Activated CD4-positive, alpha-beta T cell treated with anti-CD3 and anti-CD28 coated beads, Interleukin-2, amount 50 U/mL, for 1 hour (primary cell): Measurements from ENCODE around the gene OXCT2.

ENCODE experiments used
- DNase-seq: peaks from one replicate; pipeline ENCODE4 v3.0.0-alpha.2; 2020

The OXCT2 gene

DNA sequence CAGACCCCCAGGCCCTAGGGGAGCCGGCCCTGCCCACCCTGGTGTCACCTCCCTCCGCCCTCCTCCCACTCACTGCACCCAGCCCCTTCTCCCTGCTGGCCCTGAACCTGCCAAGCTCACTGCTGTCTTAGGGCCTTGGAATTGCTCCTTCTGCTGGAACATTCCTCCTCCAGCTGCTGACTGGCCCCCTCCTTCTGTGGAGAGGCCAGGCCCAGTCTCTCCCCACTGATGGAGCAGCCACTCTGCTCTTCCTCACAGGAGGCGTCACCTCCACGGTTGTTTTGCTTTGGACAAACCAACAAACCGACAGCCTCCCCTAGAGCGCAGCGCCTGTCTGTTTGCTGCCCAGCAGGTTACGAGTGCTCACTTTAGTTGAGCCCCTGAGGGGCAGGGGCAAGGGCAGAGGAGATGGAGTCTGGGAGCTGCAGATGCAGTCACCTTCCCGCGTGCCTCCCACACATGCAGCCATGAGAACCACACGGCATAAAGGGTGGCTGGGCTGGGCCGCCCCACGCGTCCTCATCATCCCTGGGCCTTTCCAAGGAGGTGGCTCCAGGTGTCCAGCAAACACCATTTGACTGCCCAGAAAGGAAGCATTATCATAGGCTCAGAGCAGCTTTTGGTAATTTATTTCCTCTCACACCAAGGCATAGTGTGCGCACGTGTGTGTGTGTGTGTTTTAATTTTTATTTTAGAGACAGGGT lies 9.4 kb downstream of the OXCT2 start:
- DNase-seq = no peak

DNA sequence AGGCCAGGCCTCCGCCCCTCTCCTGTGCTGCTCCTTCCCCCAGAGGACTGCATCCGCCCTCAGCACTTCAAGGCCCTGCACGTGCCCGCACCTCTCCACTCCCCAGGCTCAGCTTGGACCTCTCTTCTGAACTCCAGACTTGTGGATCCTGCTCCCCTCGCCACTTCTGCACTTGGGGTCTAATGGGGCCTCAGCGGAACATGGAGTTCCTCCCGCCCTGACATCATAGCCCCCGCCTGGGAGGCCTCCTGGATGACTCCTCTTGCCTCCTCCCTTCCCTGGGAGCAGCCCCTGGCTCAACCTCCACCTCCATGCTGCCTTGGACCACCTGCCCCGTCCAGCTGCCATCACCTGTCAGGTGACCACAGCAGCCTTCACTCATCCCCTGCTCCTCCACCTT lies 10.1 kb downstream of the OXCT2 start:
- DNase-seq = no peak

DNA sequence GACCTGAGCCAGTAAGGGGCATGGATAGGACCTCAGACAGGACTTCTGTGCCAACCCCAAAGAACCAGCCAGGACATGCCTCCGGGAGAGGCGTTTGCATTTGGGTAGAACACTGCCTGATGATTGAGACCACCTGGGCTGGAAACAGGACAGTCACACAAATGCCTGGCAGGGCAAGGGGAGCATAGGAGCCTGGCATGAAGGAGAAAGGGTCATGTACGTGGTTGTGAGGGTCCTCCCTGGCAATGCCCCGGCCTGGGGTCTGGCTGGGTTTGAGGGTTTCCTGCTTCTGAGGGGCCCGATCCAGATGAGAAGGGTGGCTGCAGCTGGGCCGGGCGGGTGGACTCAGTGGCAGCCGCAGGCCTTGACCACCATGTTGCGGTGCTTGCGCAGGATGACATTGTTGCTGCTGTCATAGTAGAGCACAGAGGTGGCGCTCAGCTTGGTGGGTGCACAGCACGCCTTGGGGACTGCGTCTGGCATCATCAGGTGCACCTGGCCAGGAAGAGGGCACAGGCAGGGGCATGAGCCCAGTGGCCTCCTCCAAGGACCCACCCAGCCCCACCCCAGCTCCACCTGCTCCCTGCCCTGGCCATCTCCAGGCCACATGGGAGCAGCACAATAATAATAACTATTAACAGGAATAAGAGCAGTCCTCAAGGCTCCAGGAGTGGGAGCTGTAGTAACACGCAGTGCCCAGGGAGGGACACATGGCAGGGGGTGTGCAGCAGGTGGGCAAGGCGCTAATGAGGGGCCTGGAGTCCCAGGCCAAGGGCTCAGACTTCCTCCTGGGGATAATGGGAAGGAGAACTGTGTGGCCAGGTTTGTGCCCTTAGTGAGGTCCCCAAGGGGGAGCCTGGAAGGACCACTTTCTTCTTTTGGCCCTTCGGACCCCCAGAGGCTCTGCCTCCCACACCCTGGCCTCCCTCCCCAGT lies 10.8 kb downstream of the OXCT2 start:
- no peak for DNase-seq

DNA sequence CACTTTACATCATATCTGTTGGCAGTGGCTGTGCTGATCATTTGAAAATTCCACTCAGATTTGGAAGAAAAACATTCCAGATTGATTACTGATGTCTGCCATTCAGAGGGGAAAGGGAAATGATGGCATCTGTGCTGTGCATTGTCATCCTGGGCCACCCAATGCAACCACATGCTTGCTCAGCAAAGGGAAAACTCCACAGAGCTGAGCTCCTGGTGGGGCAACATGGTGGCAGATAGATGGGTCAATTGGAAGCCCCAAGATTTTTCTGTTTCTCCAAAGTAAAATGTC lies 11.8 kb downstream of the OXCT2 start:
- no peak for DNase-seq

DNA sequence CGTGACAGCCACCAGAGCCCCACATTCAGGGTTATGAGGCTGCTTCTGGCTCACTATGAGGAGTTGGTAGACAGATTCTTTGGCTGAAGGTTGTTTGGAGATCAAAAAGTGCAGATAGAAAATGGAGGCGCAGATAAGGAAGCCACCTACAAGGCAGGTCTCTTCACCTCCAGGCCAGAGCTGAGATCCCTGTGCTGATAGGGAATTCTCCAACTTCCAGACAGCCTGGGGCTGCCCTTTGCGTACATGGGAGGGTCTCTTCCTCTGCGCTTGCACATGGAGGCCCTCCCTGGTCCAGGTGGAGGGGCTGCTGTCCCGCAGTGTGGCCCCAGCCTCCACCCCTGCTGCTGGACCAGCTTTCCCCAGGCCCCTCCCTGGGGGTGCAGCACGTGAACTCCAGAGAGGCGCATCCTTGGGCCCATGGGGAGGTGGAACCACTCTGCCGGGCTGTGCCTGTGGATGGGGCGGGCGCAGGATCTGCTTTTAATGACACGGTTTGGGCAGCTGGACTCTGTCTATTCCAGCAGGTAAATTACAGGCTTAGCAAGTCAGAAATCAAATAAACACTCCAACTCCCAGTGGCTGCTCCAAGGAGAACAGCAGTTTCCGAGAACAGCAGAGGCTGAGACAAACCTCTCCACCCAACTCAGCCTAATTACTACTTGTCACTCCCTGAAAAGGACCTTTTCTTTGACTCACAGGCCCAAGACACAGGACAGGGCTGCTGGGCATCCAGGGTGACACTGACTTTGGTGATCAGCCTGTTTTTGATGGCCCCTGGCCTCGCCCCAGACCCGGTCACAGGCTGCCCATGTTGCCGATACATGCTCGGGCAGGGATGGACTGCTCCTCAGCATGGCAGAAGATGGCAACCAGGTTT lies 12.4 kb downstream of the OXCT2 start:
- DNase-seq = no peak

DNA sequence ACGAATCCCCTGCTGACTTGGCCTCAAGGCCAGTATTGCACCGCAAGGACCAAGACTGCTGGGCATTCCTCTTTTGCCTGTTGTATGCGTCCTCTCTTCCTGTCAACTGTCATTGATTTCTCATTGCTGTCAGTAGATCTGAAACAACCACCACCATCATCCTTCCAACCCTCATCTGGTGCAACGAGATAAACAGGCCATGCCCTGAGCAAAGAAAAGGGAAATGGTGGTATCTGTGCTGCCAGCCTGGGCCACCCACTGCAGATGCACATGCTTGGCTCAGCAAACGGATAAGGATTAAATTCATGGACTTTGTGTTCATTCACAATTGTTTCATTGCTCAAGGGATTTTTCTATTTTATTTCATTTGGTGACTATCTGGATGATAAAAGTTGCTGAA lies 13.6 kb downstream of the OXCT2 start:
- DNase-seq = no peak

DNA sequence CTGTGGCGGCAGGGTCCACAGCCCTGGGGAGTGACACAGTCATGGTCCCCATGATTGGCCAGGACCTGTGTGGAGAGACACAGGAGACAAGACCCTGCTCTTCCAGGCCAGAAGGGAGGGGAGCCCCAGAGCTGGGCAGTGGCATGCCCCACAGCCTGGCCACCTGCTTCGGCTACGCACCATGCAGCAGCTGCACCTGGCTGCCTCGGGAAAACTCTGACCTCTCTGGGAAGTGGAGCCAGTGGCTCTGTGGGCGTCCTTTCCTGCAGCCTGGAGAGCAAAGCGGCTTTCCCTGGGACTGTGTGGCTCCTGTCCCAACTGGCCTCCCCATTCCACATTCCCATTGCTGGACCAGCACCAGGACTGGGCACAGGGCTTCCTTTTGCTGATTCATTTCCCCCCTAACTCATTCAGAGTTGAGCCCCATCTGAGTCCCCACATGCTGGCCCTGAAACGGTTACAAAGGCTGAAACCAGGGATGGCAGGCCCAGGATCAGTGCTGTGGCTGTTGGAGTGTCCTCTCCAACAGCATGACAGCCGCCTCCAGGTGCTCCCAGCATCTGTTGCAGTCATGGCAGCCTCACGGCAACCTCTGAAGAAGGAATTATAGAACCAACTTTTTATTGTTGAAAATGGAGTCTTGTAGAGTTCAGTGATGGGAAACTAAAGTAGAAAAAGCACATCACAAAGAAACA lies 15.0 kb downstream of the OXCT2 start:
- DNase-seq = no peak

DNA sequence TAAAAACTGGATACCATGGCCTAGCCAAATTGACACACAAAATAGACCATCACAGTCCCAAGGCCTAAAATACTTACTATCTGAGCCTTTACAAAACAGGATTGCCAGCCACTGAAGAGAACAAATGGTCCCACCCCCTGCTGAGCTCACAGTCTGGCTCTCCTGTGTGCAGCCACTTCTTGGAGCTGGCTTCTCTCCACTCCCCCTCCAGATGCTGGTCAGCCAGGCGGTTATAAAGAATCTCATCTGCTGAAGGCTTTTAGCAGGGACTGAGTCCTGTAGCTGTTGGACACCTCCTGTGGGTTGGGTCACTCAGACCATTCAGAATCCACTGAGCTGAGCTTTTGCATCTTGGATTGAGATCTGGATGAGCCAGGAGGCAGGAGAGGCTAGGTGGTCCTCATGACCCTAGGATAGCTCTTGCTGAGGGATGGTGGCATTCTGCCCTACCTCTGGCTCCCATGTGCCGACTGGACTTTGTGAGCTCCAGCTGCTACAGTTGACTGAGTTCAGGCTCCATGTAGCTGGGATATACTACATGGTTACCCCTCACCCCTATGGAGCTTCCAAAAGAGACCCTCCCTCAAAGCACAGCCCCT lies 16.1 kb downstream of the OXCT2 start:
- no peak for DNase-seq

DNA sequence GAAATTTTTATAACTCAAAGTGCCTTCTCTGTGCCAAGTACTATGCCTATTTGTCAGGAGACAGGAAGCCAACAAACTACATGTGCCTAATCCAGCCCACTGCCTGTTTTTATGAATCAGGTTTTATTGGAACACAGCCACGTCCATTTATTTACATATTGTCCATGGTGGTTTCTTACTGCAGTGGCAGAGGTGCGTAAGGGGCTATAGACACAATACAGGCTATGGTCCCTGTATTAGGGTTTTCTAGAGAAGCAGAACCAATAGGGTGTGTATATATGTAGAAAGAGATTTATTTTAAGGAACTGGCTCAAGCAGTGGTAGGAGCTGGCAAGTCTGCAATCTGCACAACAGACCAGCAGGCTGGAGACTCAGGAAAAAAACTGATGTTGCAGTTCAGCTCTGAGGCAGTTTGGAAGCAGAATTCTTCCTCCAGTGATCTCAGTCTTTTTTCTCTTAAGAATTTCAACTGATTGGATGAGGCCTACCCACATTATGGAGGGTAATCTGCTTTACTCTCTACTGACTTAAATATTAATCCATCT lies 17.1 kb downstream of the OXCT2 start:
- DNase-seq = no peak

DNA sequence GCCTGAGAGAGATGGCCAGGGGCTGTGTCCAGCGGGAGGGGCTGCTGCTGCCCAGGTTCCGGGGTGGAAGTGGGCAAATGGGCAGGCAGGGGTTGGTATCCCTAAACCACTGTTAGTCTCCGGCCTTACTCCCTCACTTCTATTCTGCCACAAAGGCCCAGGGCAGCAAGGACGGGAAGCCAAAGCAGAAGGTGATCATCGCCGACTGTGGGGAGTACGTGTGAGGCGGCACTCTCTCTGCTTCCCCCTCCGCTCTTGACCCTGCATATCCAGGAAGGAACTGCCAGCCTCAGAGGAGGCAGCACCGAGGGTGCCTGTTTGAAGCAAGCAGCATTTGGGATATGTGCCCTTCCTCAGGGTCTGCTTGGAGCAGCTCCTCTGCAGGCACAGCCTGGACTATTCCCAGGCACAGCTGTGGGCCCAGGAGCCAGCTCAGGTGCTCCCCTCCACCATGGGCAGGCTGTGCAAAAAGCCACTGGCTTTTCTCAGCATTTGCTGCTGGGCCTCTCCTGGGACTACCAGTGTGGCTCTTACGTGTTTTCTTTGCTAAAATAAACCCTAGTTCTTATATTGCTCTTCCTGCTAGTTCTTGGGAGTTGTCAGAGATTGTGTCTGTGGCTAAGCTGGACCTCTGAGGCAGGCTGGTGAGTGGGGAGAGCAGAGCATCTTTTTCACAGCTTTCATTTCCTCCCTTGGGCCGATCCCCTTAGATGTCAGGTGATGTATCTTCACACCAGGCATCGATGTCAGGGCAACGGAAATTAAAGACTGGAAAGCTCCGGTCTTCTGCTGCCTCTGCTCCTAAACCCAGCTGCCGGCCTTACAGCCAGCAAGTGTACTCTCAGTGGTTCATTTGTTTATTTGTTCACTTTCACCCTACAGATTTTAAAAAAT lies 17.8 kb downstream of the OXCT2 start:
- no peak for DNase-seq

DNA sequence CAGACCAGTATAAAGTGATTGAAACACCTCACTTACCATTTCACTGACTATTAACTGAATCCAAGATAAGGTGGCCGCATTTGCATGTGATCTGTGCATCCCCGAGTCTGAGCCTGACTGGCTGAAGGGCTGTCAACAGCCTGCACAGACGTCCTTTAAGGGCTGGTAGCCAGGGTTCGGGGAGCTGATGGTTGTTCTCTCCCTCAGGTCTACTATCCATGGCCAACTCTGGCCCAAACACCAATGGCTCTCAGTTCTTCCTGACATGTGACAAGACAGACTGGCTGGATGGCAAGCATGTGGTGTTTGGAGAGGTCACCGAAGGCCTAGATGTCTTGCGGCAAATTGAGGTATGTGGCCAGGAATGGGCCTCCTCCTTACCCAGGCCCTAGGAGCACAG lies 18.4 kb downstream of the OXCT2 start:
- no peak for DNase-seq

DNA sequence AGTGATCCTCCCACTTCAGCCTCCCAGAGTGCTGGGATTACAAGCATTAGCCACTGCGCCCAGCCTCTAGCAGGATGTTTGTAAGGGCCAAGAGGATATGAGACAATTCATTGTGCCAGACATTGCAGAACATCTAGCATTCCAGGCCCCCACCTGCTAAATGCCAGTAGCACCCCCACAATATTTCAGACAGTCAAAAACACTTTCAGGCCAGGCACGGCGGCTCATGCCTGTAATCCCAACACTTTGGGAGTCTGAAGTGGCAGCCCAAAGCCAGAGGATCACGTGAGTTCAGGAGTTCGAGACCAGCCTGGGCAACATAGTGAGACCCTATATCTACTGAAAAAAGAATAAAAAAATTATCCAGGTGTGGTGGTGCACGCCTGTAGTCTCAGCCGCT lies 19.6 kb downstream of the OXCT2 start:
- DNase-seq = no peak

DNA sequence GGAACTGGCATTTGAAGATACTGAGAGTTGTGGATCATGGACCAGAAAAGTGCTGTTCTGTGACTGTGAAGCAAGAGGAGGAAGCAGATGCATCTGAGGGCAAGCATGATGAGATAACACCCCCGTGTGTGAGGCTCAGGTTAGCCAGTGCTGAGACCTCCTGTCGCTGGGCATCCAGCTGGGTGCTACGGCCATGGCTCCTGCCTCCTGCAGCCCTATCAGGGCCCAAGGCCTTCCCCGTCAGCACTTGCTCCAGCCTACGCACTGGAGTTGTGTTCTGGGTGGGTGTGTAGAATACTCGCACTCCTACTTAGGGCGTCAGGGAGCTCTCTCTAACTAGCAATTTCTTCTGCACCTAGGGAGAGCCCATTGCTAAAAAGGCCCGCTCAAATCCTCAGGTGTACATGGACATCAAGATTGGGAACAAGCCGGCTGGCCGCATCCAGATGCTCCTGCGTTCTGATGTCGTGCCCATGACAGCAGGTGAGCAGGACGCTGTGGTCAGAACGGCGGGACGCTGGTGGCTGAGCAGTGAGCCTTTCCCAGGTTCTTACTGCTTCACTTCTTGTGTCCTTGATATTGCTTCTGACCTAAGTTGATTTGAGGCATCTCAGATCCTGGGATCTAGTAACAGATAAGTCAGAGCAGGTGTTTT lies 26.0 kb downstream of the OXCT2 start:
- DNase-seq = no peak

DNA sequence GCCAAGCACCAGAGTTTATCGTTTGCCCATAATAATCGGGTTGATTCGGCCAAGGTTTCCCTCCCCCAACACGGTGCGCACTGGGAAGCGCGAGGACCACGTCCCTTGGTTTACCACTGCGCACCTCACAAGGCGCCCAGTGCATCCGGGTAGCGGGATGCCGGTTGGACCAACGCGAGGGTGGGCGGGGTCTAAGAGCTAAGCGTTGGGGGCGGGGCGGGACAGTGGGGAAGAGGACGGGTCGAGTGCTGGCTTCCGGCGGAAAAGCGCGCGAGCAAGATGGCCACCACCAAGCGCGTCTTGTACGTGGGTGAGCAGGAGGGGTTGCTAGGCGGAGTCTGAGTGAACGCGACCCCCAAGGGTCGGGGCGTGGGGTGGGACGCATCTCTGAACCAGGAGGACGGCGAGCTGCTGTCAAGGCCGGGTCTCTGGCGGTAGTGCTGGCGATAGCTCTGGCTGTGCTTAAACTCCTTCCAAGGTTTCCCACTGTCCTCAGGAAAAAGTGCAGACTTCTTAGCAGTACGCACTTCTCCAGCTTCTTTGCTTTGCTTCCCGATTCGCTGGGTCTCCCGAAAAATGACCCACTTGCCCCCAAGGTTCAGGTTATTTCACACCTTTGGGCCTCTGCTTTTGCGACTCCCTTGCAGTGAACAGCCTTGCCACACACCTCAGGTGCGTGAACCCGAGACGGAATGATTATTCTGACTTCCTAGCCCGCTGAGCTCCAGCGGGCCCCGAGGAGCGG lies 32.4 kb downstream of the OXCT2 start, which contains the start of gene PPIE:
Gene PPIE, plus strand, starts transcription at position 261 of the 745 bp plus-strand sequence. Its CDS starts 19 bp downstream, at position 280.
- DNase-seq = peak; percentile 95

DNA sequence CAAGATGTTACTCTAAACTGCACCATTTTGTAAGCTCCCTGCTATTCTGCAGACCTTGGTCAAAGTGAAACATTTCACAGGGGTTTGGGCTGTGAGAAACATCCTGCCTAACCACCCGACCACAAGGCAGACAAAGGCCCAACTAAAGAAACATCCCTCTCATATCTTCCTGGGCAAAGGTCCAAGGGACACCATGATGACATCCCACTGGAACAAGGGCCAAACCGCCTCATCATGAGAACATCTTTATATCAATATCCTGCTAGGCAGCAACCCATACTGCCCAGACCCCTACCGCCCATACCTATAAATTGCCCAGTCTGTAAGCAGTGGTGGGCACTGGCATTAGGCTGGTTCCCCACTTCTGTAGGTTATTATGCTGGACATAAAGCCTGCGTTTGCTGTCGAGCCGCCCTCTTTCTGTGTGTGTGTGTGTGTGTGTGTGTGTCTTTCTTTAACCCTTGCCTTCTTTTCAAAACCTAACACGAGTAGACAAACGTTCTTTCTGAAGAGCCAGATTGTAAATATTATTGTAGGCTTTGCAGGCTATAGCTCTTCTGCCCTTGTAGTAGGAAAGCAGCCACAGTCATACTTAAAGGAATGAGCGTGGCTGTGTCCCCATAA lies 33.5 kb downstream of the OXCT2 start:
- DNase-seq = no peak

DNA sequence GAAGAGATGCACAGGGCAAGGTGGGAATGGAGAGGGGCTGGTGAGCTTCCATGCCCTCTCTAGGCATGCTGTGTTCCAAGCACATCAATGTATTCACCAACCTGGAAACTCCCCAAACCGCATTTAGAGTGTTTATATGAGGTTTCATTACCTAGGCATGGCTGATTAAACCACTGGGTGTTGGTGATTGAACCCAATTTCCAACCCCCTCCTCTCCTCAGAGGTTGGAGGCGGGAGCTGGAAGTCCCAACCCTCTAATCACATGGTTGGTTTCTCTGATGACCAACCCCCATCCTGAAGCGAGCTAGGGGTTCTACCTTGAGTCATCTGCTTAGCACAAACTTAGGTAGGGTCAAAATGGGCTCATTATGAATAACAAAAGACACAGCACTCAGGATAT lies 35.4 kb downstream of the OXCT2 start:
- DNase-seq = no peak

DNA sequence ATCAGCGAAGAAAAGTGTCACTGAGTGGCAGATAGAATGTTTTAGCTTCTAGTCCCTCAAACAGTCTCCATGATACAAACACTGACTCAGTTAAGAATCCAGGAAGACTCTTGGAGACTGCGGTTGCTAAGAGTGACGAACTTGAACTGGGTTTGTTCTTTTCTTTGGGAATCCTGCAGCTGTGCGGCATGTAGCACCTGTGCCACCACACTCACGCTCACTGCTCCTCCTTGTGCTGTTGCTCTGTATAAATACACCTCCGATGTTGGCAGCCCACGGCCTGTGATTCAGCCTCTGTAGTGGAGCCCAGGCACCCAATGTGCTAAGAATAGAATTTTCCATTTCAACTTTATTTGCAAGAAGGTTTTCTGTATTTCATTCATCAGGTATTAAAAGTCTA lies 38.0 kb downstream of the OXCT2 start:
- DNase-seq = no peak

DNA sequence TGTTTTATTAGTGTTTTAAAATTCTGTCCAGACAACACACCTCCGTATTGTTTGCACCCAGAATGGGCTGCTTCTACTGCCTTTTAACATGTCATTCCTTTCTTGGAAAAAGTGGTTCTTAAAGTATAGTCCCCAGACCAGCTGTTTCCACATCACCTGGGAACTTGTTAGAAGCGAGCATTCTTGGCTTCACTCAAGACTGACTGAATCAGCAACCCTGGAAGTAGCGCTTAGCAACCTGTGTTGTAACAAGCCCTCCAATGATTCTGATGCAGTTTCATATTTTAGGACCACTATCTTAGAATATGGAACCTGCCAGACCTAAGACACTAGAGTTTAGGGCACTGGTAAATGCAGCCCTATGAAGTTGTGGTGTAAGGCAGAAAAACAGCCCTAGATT lies 38.4 kb downstream of the OXCT2 start:
- no peak for DNase-seq

DNA sequence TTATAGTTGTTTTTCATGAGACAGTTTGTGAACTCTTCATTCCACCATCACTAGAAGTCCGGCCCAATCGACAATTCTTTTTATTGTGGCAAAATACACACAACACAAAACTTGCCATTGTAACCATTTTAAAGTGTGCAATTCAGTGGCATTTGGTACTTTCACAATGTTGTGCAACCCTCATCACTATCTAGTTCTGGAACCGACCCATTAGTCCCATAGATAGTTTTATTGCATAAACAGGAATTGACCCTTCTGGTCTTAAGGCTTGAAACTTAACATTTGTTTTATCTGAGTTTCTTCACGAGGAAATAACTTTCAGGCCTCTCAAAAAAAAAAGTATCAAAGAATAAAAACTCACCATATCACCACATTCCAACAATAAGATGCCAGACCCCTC lies 41.3 kb downstream of the OXCT2 start:
- no peak for DNase-seq
